OCI-LY1 (cell line): Measurements from ENCODE around the gene HYAL1.

ENCODE experiments used
- H2AFZ ChIP-seq: fragments of 200-600 bp; sonication (generic), shearing (Covaris generic); 2 replicates; pipeline ENCODE4 v1.6.0; 2014; ENCODE audit warnings: antibody characterized with exemption, mild to moderate bottlenecking, low read length
- H3F3A ChIP-seq: fragments of 200-600 bp; sonication (generic), shearing (Covaris generic); 2 replicates; pipeline ENCODE4 v1.6.0; 2014; ENCODE audit warnings: mild to moderate bottlenecking, antibody characterized with exemption, low read length, moderate library complexity; ENCODE audit not compliant: insufficient read depth
- H3K27ac ChIP-seq: fragments of 200-600 bp; sonication (generic); 2 replicates; pipeline ENCODE4 v1.5.1; 2014; ENCODE audit warnings: low read length, mixed run types, mild to moderate bottlenecking, low read depth; ENCODE audit not compliant: poor library complexity, severe bottlenecking
- H3K27me3 ChIP-seq: fragments of 200-600 bp; sonication (generic); 2 replicates; pipeline ENCODE4 v1.6.0; 2014; ENCODE audit warnings: antibody characterized with exemption, mild to moderate bottlenecking, low read length, moderate library complexity; ENCODE audit not compliant: insufficient read depth
- H3K36me3 ChIP-seq: fragments of 200-600 bp; sonication (generic); 2 replicates; pipeline ENCODE4 v1.6.1; 2014; ENCODE audit warnings: mild to moderate bottlenecking, antibody characterized with exemption, low read length, moderate library complexity, mixed read lengths; ENCODE audit not compliant: insufficient read depth
- H3K4me1 ChIP-seq: fragments of 200-600 bp; sonication (generic); 2 replicates; pipeline ENCODE4 v1.5.1; 2014; ENCODE audit warnings: mild to moderate bottlenecking, low read length, moderate library complexity; ENCODE audit not compliant: insufficient read depth, severe bottlenecking
- H3K4me2 ChIP-seq: fragments of 200-600 bp; sonication (generic), shearing (Covaris generic); 2 replicates; pipeline ENCODE4 v1.6.1; 2014; ENCODE audit warnings: low read length
- H3K4me3 ChIP-seq: fragments of 200-600 bp; sonication (generic); 2 replicates; pipeline ENCODE4 v1.5.1; 2014; ENCODE audit warnings: low read length, low read depth, mild to moderate bottlenecking, mixed read lengths; ENCODE audit not compliant: poor library complexity, severe bottlenecking
- H3K79me2 ChIP-seq: fragments of 200-600 bp; shearing (Covaris generic); 2 replicates; pipeline ENCODE4 v1.6.1; 2016; ENCODE audit warnings: mixed run types, low read length, mixed read lengths; ENCODE audit not compliant: insufficient read depth
- H3K9ac ChIP-seq: fragments of 200-600 bp; sonication (generic), shearing (Covaris generic); 2 replicates; pipeline ENCODE4 v1.6.1; 2014; ENCODE audit warnings: mild to moderate bottlenecking, low read length, mixed read lengths
- H3K9me2 ChIP-seq: fragments of 200-600 bp; sonication (generic), shearing (Covaris generic); 2 replicates; pipeline ENCODE4 v1.6.1; 2014; ENCODE audit warnings: low read depth, mild to moderate bottlenecking, low read length, mixed read lengths
- H3K9me3 ChIP-seq: fragments of 200-600 bp; shearing (Covaris generic); 2 replicates; pipeline ENCODE4 v1.6.1; 2014; ENCODE audit warnings: low read length, mixed read lengths
- H4K20me1 ChIP-seq: fragments of 200-600 bp; sonication (generic), shearing (Covaris generic); 2 replicates; pipeline ENCODE4 v1.6.0; 2016; ENCODE audit warnings: mild to moderate bottlenecking, low read length; ENCODE audit not compliant: insufficient read depth
- CTCF ChIP-seq: fragments of 200-600 bp; sonication (generic), shearing (Covaris generic); IDR thresholded peaks from 2 replicates; pipeline ENCODE4 v1.5.1; 2017; ENCODE audit warnings: mild to moderate bottlenecking, antibody characterized with exemption, low read length, moderate library complexity, mixed read lengths
- EZH2 ChIP-seq: fragments of 200-600 bp; sonication (generic), shearing (Covaris generic); IDR thresholded peaks from 2 replicates; pipeline ENCODE4 v1.8.0; 2017; ENCODE audit warnings: borderline replicate concordance, mixed run types, mild to moderate bottlenecking, antibody characterized with exemption, low read length, moderate library complexity, mixed read lengths

Gene HYAL1

DNA sequence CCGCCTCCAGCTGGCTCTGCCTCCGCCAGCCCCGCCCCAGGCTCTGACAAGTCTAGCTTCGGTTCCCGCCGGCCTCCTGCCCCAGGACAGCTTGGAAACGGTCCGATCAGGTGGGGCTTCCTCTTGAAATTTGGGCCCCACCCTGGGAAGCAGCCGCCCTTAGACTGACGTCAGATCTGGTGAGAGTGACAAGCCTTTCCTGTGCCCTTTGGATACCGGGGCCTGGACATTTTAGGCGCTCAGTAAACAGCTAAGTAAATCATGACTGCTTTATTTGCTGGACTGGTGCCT, 3.8 kb downstream of the HYAL1 start:
- Histone ChIP-seq H3K4me1 (peaks cover 21% of the 10 kb centered on the region), H3K27me3 (no peaks in the 10 kb centered on the region), H3K9ac (peak overlapping the region; percentile 79), H2AFZ (no peak overlapping the region), H3F3A (no peaks in the 10 kb centered on the region), H3K36me3 (no peaks in the 10 kb centered on the region), H4K20me1 (no peaks in the 10 kb centered on the region), H3K79me2 (no peaks in the 10 kb centered on the region), H3K9me2 (no peaks in the 10 kb centered on the region), H3K27ac (peak overlapping the region; percentile 67), H3K9me3 (no peaks in the 10 kb centered on the region), H3K4me3 (peak overlapping the region; percentile 93), H3K4me2 (peak overlapping the region; percentile 91)
- TF ChIP-seq CTCF (no peak), EZH2 (no peak)

DNA sequence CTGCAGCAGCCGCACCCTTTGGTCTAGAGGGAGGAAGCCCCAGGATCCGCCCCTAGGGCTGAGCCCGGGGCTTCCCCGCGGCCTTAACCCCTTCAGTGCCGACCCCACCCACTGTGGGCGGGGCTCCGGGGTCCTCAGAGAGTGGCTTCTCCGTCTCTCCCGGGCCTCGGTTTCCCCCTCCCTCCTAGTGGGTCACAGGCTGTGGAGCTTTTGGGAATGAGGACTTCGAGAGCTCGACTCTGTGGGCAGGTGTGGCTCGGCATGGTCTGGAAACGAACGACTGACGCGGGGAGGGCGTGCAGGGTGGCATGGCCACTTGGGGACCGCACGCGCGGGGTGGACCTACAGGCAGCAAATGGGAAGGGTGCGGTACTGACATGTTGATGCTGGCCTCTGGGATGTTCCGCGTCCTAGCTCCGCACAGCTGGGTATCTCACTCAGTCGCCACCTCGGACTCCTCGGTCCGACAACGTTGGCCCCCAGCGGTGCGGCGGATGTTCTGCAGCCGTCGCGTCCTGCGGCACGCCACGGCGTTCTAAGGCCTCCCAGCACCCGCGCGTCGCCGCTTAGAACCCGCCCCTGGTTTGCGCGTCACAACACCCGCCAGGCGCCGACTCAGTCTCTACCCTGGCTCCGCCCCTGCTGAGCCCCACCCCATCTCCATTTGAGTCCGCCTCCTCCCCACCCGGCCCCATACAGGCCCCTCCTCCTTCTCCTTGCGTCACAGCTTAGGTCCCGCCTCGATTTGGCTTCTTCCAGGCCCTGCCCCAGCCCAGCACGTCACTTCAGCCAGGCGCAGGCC, 4.3 kb downstream of the HYAL1 start, which contains the start of the genes HYAL3 and NAA80:
Gene HYAL3 (minus strand): TSS at position 570 of the 802 bp plus-strand sequence. CDS start 3,803 bp downstream, outside the sequence.
Gene NAA80 (minus strand): TSS at position 570 of the 802 bp plus-strand sequence. CDS start 1,942 bp downstream, outside the sequence.
- peak within 1 kb of the TSS; percentile 89 for H3K9ac ChIP-seq
- H3K9me3 ChIP-seq: no peaks in the 10 kb centered on the region
- no peaks in the 10 kb centered on the region for H4K20me1 ChIP-seq
- H3K4me1 ChIP-seq: peaks cover 21% of the 10 kb centered on the region
- peak within 1 kb of the TSS; percentile 98 for H3K4me2 ChIP-seq
- no peaks in the 10 kb centered on the region for H3K27me3 ChIP-seq
- TF ChIP-seq EZH2 (no peak), CTCF (peak; percentile 49; the same call in 1 of the 2 replicates)
- H3F3A ChIP-seq: no peaks in the 10 kb centered on the region
- no peaks in the 10 kb centered on the region for H3K36me3 ChIP-seq
- no peaks in the 10 kb centered on the region for H3K79me2 ChIP-seq
- peak within 1 kb of the TSS; percentile 93 for H3K4me3 ChIP-seq
- H3K27ac ChIP-seq: peak within 1 kb of the TSS; percentile 67
- H2AFZ ChIP-seq: peak within 1 kb of the TSS; percentile 64; the same call in 1 of the 2 replicates
- no peaks in the 10 kb centered on the region for H3K9me2 ChIP-seq

- Histone ChIP-seq H3K9ac (peak overlapping the region; percentile 89; the same call in 1 of the 2 replicates), H3K79me2 (no peaks in the 10 kb centered on the region), H3K4me3 (peak overlapping the region; percentile 93), H3K36me3 (no peaks in the 10 kb centered on the region), H3F3A (no peaks in the 10 kb centered on the region), H4K20me1 (no peaks in the 10 kb centered on the region), H3K4me1 (peaks cover 21% of the 10 kb centered on the region), H3K9me2 (no peaks in the 10 kb centered on the region), H3K27me3 (no peaks in the 10 kb centered on the region), H3K4me2 (peak overlapping the region; percentile 98), H2AFZ (no peak overlapping the region), H3K9me3 (no peaks in the 10 kb centered on the region), H3K27ac (no peak overlapping the region)
- TF ChIP-seq CTCF: no peak
- no peak for TF ChIP-seq EZH2
Observed at GRCh38 chr3:50297896-50298725, 5.3 kb downstream of the HYAL1 start.
